NCI-H460 (cell line): ENCODE measurements around the gene NDUFA12. TPM values are rescaled to one million over a fixed set of nuclear protein-coding genes. Genes with fewer than 3 reads are reported as not detected.
"Not testable (repeated sequence)": the region's sequence is repeated elsewhere in the genome, so short reads cannot be mapped to it uniquely, and the experiment has no call there.

Experiments used
- DNase-seq: peaks from one replicate; pipeline ENCODE4 v3.0.0-alpha.2; 2016; ENCODE audit warnings: low read depth; ENCODE audit errors: extremely low read depth
- polyA plus RNA-seq: library from polyadenylated mRNA; depleted of rRNA; stranded (reverse); fragments of >200 nt; gene quantifications from 2 replicates; pipeline ENCODE4 v1.2.3, GENCODE V29; 2014; cell fraction: nucleus; rRNA removed
- total RNA-seq: library from RNA; depleted of rRNA; stranded (reverse); fragments of >200 nt; shearing (Covaris generic); gene quantifications from 2 replicates; pipeline ENCODE4 v1.2.3, GENCODE V29; 2014; rRNA removed

The NDUFA12 gene
- 154 and 175 TPM in 2 replicates for total RNA-seq
- polyA plus RNA-seq: 111 and 121 TPM in 2 replicates

GRCh38 chr12:95003213-95003920 is at the start of gene NDUFA12:
Gene NDUFA12 (minus strand): TSS chr12:95003697. CDS start chr12:95003680, 17 bp downstream.
- DNase-seq: peak; percentile 97

- DNase-seq: no peak
These were observed 47.7 kb upstream of the NDUFA12 start for GRCh38 chr12:95051241-95051640.

GRCh38 chr12:95037906-95038305 is 34.4 kb upstream of the NDUFA12 start:
- no peak for DNase-seq

DNA sequence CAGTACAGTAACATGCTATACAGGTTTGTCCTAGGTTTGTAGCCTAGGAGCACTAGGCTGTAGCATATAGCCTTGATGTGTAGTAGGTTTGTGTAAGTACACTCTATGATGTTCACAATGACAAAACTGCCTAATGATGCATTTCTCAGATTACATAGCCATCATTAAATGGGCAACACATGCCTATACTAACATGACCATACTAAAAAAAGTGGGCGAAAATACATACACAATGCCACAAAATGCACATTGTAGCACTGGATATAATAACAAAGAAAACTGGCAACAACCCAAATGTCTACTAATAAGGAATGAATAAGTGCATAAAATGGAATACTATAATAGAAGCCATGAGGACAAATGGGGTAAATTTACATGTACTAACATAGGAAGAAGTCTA is 31.3 kb upstream of the NDUFA12 start:
- no peak for DNase-seq

DNA sequence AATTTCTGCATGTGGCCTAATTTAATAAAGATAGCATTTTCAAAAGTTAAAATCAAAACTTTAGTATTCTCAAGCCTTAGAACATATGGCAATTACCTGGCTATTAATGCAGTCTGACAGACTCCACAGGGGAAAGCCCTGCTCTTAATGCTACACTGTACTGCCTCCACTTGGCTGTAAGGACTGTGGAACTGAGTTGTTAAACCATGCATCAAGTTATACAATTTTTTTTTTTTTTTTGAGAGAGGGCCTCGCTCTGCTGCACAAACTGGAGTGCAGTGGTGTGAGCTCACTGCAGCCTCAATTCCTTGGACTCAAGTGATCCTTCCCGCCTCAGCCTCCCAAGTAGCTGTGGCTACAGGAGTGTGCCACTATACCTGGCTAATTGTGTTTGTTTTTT is 19.0 kb upstream of the NDUFA12 start:
- no peak for DNase-seq

DNA sequence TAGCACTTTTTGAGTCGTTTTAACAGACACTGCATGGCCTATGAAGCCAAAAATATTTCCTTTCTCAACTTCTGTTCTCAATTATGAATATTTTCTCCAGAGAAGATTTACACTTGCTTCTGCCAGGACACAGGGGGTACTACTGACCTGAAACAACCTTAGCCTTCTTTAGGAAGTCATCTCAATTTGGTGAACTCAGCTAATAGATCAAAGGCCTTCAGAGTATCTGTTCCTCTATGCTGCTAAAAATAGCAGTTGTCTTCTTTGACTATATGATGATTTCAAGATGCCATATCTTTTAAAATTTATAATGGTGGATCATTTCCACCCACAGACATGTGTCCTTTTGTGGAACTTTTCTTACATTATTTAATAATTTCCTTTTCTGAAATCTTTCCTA is 14.0 kb upstream of the NDUFA12 start:
- DNase-seq: no peak

DNA sequence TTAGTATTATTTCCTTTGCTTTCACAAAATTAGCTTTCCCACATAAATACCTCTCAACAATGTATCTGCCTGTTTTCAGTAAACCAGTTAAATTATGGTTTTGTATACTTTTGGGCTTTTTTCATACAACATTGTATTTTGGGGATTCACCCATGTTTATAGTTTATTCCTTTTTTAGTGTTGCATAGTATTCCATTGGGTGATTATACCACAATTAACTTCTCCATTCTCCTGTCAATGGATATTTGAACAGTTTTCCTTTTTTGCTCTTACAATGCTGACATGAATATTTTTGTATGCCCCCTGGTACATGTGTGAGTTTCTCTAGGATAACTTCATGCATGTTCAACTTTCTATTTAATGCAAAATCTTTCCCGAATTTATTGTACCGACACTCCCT is 12.6 kb upstream of the NDUFA12 start:
- no peak for DNase-seq

- DNase-seq: no peak
These were observed 11.1 kb upstream of the NDUFA12 start for GRCh38 chr12:95014554-95014953.

DNA sequence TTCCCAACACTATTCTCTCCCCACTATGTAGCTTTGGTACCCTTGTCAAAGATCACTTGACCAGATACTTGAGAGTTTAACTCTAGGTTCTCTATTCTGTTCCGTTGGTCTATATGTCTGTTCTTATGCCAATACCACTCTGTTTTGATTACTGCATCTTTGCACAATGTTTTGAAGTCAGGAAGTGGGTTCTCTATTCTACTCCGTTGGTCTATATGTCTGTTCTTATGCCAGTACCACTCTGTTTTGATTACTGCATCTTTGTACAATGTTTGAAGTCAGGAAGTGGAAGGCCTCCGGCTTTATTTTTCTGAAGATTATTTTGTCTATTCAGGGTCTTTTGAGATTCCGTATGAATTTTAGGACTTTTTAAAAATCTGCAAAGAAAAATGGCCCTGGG is 2.7 kb upstream of the NDUFA12 start:
- no peak for DNase-seq

GRCh38 chr12:95004610-95005009 is 1.1 kb upstream of the NDUFA12 start:
- no peak for DNase-seq

DNA sequence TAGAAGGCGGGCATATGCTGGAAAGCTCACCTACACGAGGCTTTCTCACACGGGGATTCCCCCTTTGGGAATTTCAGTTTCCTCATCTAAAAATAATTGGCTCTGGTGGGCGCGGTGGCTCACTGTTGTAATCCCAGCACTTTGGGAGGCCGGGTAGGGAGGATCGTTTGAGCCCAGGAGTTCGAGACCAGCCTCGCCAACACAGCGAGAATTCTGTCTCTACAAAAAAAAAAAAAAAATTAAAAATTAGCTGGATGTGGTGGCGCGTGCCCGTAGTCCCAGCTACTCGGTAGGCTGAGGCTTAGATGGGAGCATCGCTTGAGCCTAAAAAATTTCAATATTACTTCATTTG is 400 bp upstream of the NDUFA12 start:
- DNase-seq: no peak

DNA sequence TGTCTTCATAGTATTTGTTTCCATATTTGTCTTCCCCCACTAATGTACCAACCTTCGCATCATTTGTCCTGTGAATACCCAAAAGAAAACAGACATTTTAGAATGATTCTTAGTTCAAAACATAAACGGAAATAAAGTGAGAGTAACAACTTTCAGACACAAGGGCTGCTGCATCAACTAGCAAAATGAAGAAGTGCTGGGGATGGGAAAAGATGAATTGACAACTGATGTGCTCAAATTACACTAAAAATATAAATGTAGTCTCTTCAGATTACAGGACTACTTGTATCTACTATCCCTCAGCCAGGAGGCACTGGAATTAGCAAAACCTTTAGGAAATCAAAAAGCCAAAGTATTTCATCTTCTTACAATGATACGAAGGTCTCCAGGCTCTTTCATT is 743 bp downstream of the NDUFA12 start:
- DNase-seq: no peak

- no peak for DNase-seq
These were observed 5.2 kb downstream of the NDUFA12 start for GRCh38 chr12:94998326-94998725.

GRCh38 chr12:94997726-94998125 is 5.8 kb downstream of the NDUFA12 start:
- no peak for DNase-seq

- DNase-seq: no peak
These were observed 6.4 kb downstream of the NDUFA12 start for GRCh38 chr12:94997061-94997460.

DNA sequence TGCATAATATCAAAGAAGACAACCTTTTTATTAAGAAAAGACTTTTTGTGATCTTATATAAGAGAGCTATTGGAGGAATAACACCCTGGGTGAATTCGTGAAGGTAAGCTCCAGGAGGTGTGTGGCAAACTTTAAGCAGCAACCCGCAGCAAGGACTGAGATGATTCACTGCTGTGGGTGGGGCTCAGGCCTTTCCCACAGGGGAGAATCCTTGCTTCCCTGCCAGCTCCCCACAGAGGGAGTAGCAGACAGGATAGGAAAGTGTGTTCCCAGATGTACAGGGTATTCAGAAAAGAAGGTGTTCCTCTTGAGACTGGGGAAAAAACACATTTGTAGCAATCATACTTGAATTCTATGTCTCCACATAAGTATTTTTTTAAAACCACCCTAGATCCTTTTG is 9.2 kb downstream of the NDUFA12 start:
- peak; percentile 26 for DNase-seq

- DNase-seq: not testable (repeated sequence)
These were observed 9.6 kb downstream of the NDUFA12 start for GRCh38 chr12:94993855-94994254.

GRCh38 chr12:94990222-94990621 is 13.3 kb downstream of the NDUFA12 start:
- no peak for DNase-seq

- DNase-seq: no peak
These were observed 15.0 kb downstream of the NDUFA12 start for GRCh38 chr12:94988471-94988870.

DNA sequence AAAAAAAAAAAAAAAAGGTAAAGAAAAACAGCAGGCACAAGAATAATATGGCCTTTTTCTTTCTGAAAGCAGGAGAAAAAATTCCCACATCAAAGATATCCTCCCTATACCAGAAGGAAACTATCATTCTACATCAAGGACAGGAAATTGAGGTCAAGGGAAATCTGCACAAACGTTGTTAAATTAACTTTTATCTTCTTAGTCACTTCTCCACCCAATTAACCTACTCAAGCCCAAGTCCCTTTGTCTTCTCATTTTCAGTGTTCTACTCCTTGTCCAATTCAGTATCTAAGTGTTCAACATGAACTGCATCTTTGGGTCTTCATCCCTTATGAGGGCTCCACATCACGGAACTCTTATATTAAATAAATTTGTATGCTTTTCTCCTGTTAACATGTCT is 15.7 kb downstream of the NDUFA12 start:
- no peak for DNase-seq

DNA sequence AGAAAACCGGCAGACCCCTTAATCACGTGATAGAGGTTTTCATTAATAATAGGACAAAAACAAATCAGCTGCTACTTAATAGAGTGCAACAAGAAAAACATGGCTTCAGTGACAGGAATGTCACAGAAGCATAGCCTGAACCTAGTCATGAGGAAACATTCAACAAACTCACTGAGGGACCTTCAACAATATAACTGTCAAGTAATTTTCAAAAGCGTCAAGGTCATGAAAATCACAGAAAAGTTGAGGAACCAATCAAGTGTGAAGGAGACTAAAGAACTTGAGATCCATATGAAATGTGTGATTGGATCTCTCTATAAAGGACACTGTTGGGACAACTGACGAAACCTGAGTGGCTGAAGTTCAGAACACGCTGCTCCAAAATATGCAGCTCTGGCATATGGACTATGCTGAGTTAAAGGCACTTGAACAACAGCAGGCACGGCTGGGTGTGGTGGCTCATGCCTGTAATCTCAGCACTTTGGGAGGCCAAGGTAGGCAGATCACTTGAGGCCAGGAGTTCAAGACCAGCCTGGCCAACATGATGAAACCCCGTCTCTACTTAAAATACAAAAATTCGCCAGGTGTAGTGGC is 16.3 kb downstream of the NDUFA12 start:
- DNase-seq: no peak

GRCh38 chr12:94985099-94985498 is 18.4 kb downstream of the NDUFA12 start:
- DNase-seq: not testable (repeated sequence)

DNA sequence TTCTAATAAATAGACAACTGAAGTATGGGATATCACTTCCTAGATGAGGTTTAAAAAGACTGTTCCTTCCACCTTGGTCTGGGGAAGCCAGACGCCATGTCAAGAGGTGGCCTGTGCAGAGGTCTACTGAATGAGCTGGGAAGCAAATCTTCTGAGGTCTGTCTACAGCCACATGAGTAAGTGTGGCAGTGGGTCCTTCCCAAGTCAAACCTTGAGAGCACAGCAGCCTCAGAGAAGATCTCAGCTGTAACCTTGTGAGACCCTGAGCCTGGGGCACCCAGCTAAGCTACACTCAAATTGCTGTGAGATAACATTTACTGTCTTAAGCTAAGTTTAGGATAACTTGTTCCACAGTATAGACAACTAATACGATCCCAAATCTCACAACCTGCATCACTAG is 20.2 kb downstream of the NDUFA12 start:
- DNase-seq: no peak
